ENCODE data around the gene HP1BP3.

DNA sequence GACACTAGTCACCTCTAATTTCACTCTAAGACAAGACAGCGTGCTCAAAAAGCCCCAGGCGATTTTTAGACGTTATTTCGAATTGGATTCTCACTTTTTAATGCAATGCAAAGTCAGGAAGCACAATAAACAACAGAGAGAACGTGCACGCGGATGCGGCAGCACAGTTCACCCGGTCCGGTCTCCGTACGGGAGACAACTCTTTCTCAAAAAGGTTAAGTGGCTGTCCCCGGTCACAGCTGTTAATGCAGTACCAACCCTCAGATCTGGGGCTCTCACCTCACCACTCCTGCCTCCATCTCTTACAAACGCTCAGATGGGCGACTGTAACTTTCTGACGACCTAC lies 1.2 kb downstream of the HP1BP3 start:
- TF ChIP-seq YY1 (IDR thresholded peaks at IDR 0.05) (no peak), SP1 (IDR thresholded peaks at IDR 0.05) (no peak), GABPA (IDR thresholded peaks at IDR 0.05 in 1 of 2, conservative IDR thresholded peaks at IDR 0.05 in 1 of 2) (no peak), CTCF (IDR thresholded peaks at IDR 0.05; ENCODE audit: low read depth, low read length, missing input control) (no peak), REST (IDR thresholded peaks at IDR 0.05) (no peak), TAF1 (conservative IDR thresholded peaks at IDR 0.05) (no peak)
